Peyer's patch (tissue), 4 donors: ENCODE measurements around the gene TMEM117.

Source experiments
- CTCF ChIP-seq, 6 experiments: fragments of 450-650 bp in 4 of 6; fragments of 200-600 bp in 2 of 6; sonication (generic) in 1 of 6; IDR thresholded peaks; one replicate each; pipeline ENCODE4 v1.5.1; 2017 to 2019; ENCODE audit warnings: antibody characterized with exemption in 6 of 6, mild to moderate bottlenecking in 3 of 6, moderate library complexity in 1 of 6
- POLR2A ChIP-seq, 2 donors: fragments of 450-650 bp; IDR thresholded peaks; one replicate each; pipeline ENCODE4 v1.5.1; 2017; ENCODE audit warnings: antibody characterized with exemption in 2 of 2, mild to moderate bottlenecking in 2 of 2, moderate library complexity in 2 of 2

- TF ChIP-seq POLR2A (IDR thresholded peaks at IDR 0.05) (no peak), CTCF (IDR thresholded peaks at IDR 0.05) (no peak)
Observed at GRCh38 chr12:44342371-44342770, 506.5 kb downstream of the TMEM117 start.
